ENCODE results near the gene TSFM. TPM values are rescaled to one million over a fixed set of nuclear protein-coding genes. Genes with fewer than 3 reads are reported as not detected.
"Not testable (repeated sequence)": the region's sequence is repeated elsewhere in the genome, so short reads cannot be mapped to it uniquely, and the experiment has no call there.

Gene TSFM
- total RNA-seq, 4 donors from 2014 or later: 1.4 to 23.2 (median 18.9) TPM

DNA sequence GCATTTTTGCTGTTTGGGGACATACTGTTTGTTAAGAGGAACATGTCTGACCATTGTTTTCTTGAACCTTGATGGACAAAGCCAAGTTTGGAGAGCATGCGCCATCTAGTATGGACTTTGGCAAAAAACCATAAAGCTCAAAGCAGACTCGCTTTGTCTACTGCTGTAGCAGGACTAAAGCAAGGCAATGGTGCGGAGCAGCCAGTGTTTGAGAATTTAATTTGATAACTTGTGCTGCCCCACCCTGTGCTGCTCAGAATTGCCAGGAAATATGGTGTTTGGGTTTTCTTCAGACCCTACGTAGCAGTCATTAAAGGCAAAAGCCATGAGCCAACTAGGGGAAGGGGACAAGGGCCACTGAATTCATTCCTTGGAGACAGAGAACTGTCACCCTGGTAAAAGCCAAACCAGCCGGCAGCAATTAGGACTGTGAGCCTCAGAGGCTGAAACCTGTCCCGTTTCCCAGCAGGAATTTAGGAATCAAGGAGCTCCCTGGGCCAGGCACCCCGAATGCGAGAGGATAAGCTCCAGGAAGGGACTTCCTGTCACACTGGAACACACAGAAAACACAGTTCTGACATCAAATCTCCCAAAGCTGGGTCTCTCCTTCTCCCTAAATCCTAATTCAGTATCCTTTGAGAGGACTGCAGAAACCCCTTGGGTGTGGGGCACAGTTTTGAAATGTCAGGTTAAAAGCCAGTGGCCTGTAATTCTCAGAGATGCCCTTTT, 34.8 kb downstream of the TSFM start:
- TF ChIP-seq POLR2AphosphoS5 (IDR thresholded peaks at IDR 0.05): peak in 1 of 3 donors; percentile 8
- TF ChIP-seq POLR2A (IDR thresholded peaks at IDR 0.05): no peak
- TF ChIP-seq, protein P1, sequence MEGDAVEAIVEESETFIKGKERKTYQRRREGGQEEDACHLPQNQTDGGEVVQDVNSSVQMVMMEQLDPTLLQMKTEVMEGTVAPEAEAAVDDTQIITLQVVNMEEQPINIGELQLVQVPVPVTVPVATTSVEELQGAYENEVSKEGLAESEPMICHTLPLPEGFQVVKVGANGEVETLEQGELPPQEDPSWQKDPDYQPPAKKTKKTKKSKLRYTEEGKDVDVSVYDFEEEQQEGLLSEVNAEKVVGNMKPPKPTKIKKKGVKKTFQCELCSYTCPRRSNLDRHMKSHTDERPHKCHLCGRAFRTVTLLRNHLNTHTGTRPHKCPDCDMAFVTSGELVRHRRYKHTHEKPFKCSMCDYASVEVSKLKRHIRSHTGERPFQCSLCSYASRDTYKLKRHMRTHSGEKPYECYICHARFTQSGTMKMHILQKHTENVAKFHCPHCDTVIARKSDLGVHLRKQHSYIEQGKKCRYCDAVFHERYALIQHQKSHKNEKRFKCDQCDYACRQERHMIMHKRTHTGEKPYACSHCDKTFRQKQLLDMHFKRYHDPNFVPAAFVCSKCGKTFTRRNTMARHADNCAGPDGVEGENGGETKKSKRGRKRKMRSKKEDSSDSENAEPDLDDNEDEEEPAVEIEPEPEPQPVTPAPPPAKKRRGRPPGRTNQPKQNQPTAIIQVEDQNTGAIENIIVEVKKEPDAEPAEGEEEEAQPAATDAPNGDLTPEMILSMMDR (IDR thresholded peaks at IDR 0.05): no peak
- Histone ChIP-seq H3K9me3 (no peaks in the 10 kb centered on the region), H3K4me3 (no peak overlapping the region), H3K4me1 (peaks cover 17 to 34% (median 24%) of the 10 kb centered on the region in 4 donors), H3K27ac (peak overlapping the region; percentile 37 to 70 (median 62)), H3K27me3 (no peaks in the 10 kb centered on the region), H3K36me3 (peaks cover 0 to 19% (median 4%) of the 10 kb centered on the region in 4 donors)
- DNase-seq: peak; percentile 42
- in situ Hi-C loops (cut with MboI; ENCODE audit: low pct_ligation_motif_present in 1 of 4, low pct_unique_long_range_greater_than_20kb in 1 of 4, low sequenced_read_pairs in 3 of 4) (no loop called here), intact Hi-C loops (cut with DNase I; ENCODE audit: low total_unique reads) (no loop called here)
- WGBS, 2 donors (ENCODE audit: low coverage in 1 of 2): 40 to 45% methylated on average over 1 to 8 of the region's 8 CpGs

DNA sequence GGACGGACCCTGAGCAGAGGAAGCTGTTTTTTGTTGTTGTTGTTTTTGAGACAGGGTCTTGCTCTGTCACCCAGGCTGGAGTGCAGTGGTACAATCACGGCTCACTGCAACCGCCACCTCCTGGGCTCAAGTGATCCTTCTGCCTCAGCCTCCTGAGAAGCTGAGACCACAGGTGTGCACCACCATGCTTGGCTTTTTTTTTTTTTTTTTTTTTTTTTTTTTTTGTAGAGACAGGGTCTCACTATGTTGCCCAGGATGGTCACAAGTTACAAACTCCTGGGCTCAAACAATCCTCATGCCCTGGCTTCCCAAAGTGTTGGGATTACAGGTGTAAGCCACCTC, 35.4 kb downstream of the TSFM start:
- intact Hi-C loops (cut with DNase I; ENCODE audit: low total_unique reads); H3K4me3 ChIP-seq; in situ Hi-C loops (cut with MboI; ENCODE audit: low pct_ligation_motif_present in 1 of 4, low pct_unique_long_range_greater_than_20kb in 1 of 4, low sequenced_read_pairs in 3 of 4); H3K27me3 ChIP-seq; DNase-seq; H3K9me3 ChIP-seq: not testable (repeated sequence)
- H3K4me1 ChIP-seq: peaks cover 17 to 34% (median 24%) of the 10 kb centered on the region in 4 donors
- H3K27ac ChIP-seq: peak overlapping the region; percentile 37 to 70 (median 62)
- 74% methylated on average over 3 of the region's 3 CpGs; no CpG with 5 or more reads in 1 of the 2 donors for WGBS, 2 donors (ENCODE audit: low coverage in 1 of 2)
- peaks cover 0 to 25% (median 7%) of the 10 kb centered on the region in 4 donors for H3K36me3 ChIP-seq

DNA sequence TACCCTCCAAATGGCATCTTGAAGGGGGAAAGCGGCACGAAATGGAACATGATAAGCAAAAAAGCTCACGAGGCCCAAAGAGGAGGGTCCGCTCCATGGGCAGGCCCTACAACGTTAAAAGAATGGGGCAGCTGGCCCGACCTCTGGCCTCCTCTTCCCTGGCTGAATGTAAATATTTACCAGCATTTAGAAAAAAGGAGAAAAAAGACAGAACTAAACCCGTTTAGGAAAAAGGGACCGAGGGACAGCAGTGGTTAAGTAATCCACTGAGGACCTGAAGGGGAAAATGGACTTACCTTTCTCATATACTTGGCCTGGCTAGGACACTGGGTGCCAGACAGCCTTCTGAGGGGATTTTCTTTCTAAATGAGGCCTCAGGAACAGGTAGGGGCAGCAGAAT, 37.5 kb downstream of the TSFM start:
- intact Hi-C loops (cut with DNase I; ENCODE audit: low total_unique reads); in situ Hi-C loops (cut with MboI; ENCODE audit: low pct_ligation_motif_present in 1 of 4, low pct_unique_long_range_greater_than_20kb in 1 of 4, low sequenced_read_pairs in 3 of 4): not testable (repeated sequence)
- H3K4me1 ChIP-seq: peaks cover 17 to 34% (median 24%) of the 10 kb centered on the region in 4 donors

DNA sequence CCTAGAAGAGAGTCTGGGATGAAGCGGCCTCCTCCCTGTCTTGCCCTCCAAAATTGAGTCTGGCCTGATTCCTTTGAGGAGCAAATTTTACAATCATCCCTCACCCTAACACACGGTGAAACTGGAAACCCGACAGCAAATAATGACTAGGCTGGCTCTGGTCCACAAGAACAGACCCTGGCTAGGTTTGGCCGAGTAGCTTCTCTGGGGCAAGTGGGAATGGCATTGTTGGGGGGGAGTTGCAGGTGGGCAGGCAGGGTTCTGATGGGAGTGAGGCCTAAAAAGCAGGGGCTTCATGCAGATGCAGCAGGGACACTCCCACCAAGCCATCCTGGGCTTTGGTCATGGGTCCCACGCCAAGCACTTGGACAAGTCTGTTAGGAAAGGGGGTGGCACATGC, 38.4 kb downstream of the TSFM start:
- DNase-seq; in situ Hi-C loops (cut with MboI; ENCODE audit: low pct_ligation_motif_present in 1 of 4, low pct_unique_long_range_greater_than_20kb in 1 of 4, low sequenced_read_pairs in 3 of 4); H3K27me3 ChIP-seq; intact Hi-C loops (cut with DNase I; ENCODE audit: low total_unique reads); H3K9me3 ChIP-seq; H3K4me3 ChIP-seq: not testable (repeated sequence)
- Histone ChIP-seq H3K27ac (peak overlapping the region in 1 of 4 donors; percentile 23), H3K36me3 (peaks cover 0 to 55% (median 23%) of the 10 kb centered on the region in 4 donors), H3K4me1 (peaks cover 17 to 30% (median 22%) of the 10 kb centered on the region in 4 donors)
- TF ChIP-seq POLR2AphosphoS5 (IDR thresholded peaks at IDR 0.05): peak in 1 of 3 donors; percentile 3
- 58 to 69% methylated on average over 3 to 5 of the region's 5 CpGs for WGBS, 2 donors (ENCODE audit: low coverage in 1 of 2)

More for the DNA sequence above, 37.5 kb downstream of the TSFM start:
- H3K27me3 ChIP-seq, DNase-seq, H3K9me3 ChIP-seq, H3K4me3 ChIP-seq, H3K27ac ChIP-seq: not testable (repeated sequence)
- WGBS, 2 donors (ENCODE audit: low coverage in 1 of 2): 53 to 63% methylated on average over 8 of the region's 8 CpGs
- peaks cover 0 to 46% (median 19%) of the 10 kb centered on the region in 4 donors for H3K36me3 ChIP-seq

DNA sequence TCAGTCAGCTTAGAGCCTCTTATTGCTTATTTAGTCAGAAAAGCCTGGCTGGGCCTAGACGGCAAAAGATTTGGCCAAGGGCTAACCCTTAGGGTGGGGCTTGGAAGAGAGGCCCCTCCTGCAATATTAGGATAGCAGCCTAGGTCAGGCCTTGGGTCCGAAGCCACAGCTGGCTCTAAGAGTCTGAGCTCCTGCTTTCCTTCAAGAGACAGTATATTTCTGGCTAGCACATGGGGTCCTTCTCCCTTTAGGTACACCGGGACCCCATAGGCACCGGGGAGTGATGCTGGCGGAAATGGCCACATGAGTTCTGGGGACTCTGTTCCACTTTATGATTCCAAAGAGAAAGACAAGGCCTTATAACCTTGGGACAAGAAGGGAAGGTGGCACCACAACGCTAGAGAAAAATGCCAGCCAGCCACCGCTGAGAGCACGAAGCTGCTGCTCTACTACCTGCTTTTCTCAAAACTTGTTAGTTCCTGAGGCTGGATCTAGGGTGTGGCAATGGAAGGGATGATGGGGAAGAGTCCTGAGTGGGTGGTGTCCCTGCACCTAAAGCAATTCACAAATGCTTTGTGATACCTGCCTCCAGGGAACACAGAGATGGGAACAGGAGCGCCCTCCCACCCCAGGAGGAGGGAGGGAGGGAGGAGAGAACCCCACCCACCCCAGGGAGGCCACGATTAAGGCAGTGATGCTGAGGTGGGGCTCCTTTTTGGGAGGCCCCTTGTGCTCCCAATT, 39.1 kb downstream of the TSFM start:
- 85 to 100% methylated on average over 1 to 10 of the region's 10 CpGs for WGBS, 2 donors (ENCODE audit: low coverage in 1 of 2)
- no peaks in the 10 kb centered on the region for H3K27me3 ChIP-seq
- TF ChIP-seq POLR2AphosphoS5 (IDR thresholded peaks at IDR 0.05): peak in 1 of 3 donors; percentile 3
- TF ChIP-seq, protein P1 (IDR thresholded peaks at IDR 0.05): no peak
- no peak for TF ChIP-seq EP300 (IDR thresholded peaks at IDR 0.05; ENCODE audit: low read depth)
- H3K4me3 ChIP-seq: no peak overlapping the region
- no peak overlapping the region for H3K27ac ChIP-seq
- in situ Hi-C loops (cut with MboI; ENCODE audit: low pct_ligation_motif_present in 1 of 4, low pct_unique_long_range_greater_than_20kb in 1 of 4, low sequenced_read_pairs in 3 of 4) (no loop called here), intact Hi-C loops (cut with DNase I; ENCODE audit: low total_unique reads) (no loop called here)
- no peak for DNase-seq
- H3K9me3 ChIP-seq: no peaks in the 10 kb centered on the region
- H3K36me3 ChIP-seq: peaks cover 0 to 62% (median 26%) of the 10 kb centered on the region in 4 donors
- peaks cover 12 to 24% (median 16%) of the 10 kb centered on the region in 4 donors for H3K4me1 ChIP-seq
